ENCODE results near the gene CIROP.

CIROP gene

DNA sequence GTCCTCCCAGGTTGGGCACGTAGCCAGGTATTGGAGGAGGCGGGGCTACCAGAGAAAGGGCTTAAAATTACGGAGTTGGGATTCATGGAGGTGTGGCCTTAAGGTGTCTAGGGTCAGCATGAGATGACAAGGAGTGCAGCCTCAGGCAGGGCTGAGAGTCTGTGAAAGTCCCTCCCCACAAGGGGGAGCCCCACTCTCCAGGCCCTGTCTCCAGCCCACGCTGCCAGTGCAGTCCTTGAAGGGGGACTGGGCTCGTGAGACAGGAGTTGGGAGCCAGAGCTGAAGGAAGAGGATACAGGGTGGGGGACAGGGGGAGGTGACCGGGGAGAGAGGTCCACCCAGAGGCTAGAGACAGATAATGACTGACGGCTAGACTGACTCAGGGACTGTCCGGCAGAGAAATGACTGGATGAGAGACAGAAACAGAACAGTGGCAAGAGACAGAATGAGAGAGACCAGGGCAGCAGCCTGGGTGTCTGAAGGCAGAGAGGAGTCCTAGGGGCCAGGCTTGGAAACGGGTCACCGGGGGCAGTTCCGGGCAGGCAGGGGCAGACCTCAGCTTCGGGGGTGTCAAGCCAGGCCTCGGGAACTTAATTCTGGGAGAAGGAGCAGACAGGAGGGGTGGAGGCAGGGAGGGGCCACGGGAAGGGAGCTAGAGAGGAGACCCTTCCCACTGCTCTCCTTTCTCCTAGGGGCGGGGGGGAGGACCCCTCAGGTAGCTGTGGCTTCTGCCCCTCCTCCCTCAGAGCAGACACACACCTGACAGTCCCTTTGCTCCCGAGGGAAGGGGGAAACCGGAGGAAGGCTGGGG lies 48.4 kb downstream of the CIROP start:
- H3K27ac ChIP-seq (ENCODE audit: low read depth, low read length, poor library complexity, severe bottlenecking): no peak overlapping the region
- H3K9me2 ChIP-seq (ENCODE audit: low read depth, low read length): no peaks in the 10 kb centered on the region
- TF ChIP-seq, protein P1, sequence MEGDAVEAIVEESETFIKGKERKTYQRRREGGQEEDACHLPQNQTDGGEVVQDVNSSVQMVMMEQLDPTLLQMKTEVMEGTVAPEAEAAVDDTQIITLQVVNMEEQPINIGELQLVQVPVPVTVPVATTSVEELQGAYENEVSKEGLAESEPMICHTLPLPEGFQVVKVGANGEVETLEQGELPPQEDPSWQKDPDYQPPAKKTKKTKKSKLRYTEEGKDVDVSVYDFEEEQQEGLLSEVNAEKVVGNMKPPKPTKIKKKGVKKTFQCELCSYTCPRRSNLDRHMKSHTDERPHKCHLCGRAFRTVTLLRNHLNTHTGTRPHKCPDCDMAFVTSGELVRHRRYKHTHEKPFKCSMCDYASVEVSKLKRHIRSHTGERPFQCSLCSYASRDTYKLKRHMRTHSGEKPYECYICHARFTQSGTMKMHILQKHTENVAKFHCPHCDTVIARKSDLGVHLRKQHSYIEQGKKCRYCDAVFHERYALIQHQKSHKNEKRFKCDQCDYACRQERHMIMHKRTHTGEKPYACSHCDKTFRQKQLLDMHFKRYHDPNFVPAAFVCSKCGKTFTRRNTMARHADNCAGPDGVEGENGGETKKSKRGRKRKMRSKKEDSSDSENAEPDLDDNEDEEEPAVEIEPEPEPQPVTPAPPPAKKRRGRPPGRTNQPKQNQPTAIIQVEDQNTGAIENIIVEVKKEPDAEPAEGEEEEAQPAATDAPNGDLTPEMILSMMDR (IDR thresholded peaks at IDR 0.05; ENCODE audit: low read length): peak; percentile 83
- TF ChIP-seq EZH2 (IDR thresholded peaks at IDR 0.05; ENCODE audit: borderline replicate concordance, low read length): no peak
- H3K9me3 ChIP-seq (ENCODE audit: low read length): no peaks in the 10 kb centered on the region
- peak overlapping the region; percentile 81; the same call in 1 of the 2 replicates for H3K4me2 ChIP-seq (ENCODE audit: low read length)
- H2AFZ ChIP-seq (ENCODE audit: low read length): no peak overlapping the region
- peak overlapping the region; percentile 63 for H3K4me3 ChIP-seq (ENCODE audit: low read depth, low read length, poor library complexity, severe bottlenecking)
- H3K4me1 ChIP-seq (ENCODE audit: insufficient read depth, low read length, severe bottlenecking): peaks cover 18% of the 10 kb centered on the region
- H3K27me3 ChIP-seq (ENCODE audit: insufficient read depth, low read length): no peaks in the 10 kb centered on the region
- H4K20me1 ChIP-seq (ENCODE audit: insufficient read depth, low read length): no peaks in the 10 kb centered on the region
- no peaks in the 10 kb centered on the region for H3K79me2 ChIP-seq (ENCODE audit: insufficient read depth, low read length)
- peak overlapping the region; percentile 29; the same call in 1 of the 2 replicates for H3K9ac ChIP-seq (ENCODE audit: low read length)
- no peaks in the 10 kb centered on the region for H3F3A ChIP-seq (ENCODE audit: insufficient read depth, low read length)
- H3K36me3 ChIP-seq (ENCODE audit: insufficient read depth, low read length): peaks cover 29% of the 10 kb centered on the region

DNA sequence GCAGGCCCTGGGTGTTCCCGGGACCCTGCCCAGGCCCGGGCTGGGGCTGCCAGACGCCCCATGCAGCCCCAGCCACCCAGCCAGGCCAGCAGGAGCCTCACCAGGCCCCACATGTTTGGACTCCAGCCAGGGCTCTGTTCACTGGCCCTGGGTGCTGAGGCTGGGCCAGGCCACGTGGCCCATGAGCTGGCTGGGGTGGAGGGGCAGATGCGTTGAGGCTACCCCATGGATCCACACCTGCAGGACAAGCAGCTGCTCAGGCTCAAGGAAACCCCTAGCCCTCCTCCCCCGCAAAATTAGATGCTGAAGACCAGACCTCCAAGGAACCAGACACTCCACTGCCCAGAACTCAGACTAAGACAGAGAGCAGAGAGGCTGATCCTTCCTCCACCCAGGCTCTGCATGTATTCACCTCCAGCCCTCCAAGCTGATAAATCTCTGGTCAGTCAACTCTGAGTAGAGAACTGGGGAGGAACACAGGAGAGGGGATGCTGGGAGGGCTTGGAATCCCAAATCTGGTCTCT lies 49.1 kb downstream of the CIROP start:
- no peaks in the 10 kb centered on the region for H3K79me2 ChIP-seq (ENCODE audit: insufficient read depth, low read length)
- H3K4me2 ChIP-seq (ENCODE audit: low read length): no peak overlapping the region; the same call in 1 of the 2 replicates
- TF ChIP-seq, protein P1 (IDR thresholded peaks at IDR 0.05; ENCODE audit: low read length): no peak
- H3K36me3 ChIP-seq (ENCODE audit: insufficient read depth, low read length): peaks cover 22% of the 10 kb centered on the region
- H3K27me3 ChIP-seq (ENCODE audit: insufficient read depth, low read length): no peaks in the 10 kb centered on the region
- H3K27ac ChIP-seq (ENCODE audit: low read depth, low read length, poor library complexity, severe bottlenecking): no peak overlapping the region
- no peaks in the 10 kb centered on the region for H3F3A ChIP-seq (ENCODE audit: insufficient read depth, low read length)
- H4K20me1 ChIP-seq (ENCODE audit: insufficient read depth, low read length): no peaks in the 10 kb centered on the region
- H3K4me3 ChIP-seq (ENCODE audit: low read depth, low read length, poor library complexity, severe bottlenecking): no peak overlapping the region
- H3K9me2 ChIP-seq (ENCODE audit: low read depth, low read length): no peaks in the 10 kb centered on the region
- no peak overlapping the region for H3K9ac ChIP-seq (ENCODE audit: low read length)
- H3K9me3 ChIP-seq (ENCODE audit: low read length): no peaks in the 10 kb centered on the region
- H3K4me1 ChIP-seq (ENCODE audit: insufficient read depth, low read length, severe bottlenecking): peaks cover 18% of the 10 kb centered on the region
- no peak overlapping the region for H2AFZ ChIP-seq (ENCODE audit: low read length)

- H3K36me3 ChIP-seq (ENCODE audit: insufficient read depth, low read length): peaks cover 17% of the 10 kb centered on the region
- H3K79me2 ChIP-seq (ENCODE audit: insufficient read depth, low read length): no peaks in the 10 kb centered on the region
- H3K4me1 ChIP-seq (ENCODE audit: insufficient read depth, low read length, severe bottlenecking): peaks cover 18% of the 10 kb centered on the region
- no peak overlapping the region for H3K9ac ChIP-seq (ENCODE audit: low read length)
- no peaks in the 10 kb centered on the region for H3K9me2 ChIP-seq (ENCODE audit: low read depth, low read length)
- TF ChIP-seq, protein P1 (IDR thresholded peaks at IDR 0.05; ENCODE audit: low read length): no peak
- no peak for TF ChIP-seq EZH2 (IDR thresholded peaks at IDR 0.05; ENCODE audit: borderline replicate concordance, low read length)
- no peak overlapping the region for H2AFZ ChIP-seq (ENCODE audit: low read length)
- H3F3A ChIP-seq (ENCODE audit: insufficient read depth, low read length): no peaks in the 10 kb centered on the region
- H3K4me2 ChIP-seq (ENCODE audit: low read length): no peak overlapping the region
- H3K27me3 ChIP-seq (ENCODE audit: insufficient read depth, low read length): no peaks in the 10 kb centered on the region
- H3K4me3 ChIP-seq (ENCODE audit: low read depth, low read length, poor library complexity, severe bottlenecking): no peak overlapping the region
- H3K27ac ChIP-seq (ENCODE audit: low read depth, low read length, poor library complexity, severe bottlenecking): no peak overlapping the region
- no peaks in the 10 kb centered on the region for H3K9me3 ChIP-seq (ENCODE audit: low read length)
- no peaks in the 10 kb centered on the region for H4K20me1 ChIP-seq (ENCODE audit: insufficient read depth, low read length)
Observed at GRCh38 chr14:23055147-23055550, 49.6 kb downstream of the CIROP start.

Data from OCI-LY1 (cell line).